ENCODE data around the gene TNS2.

DNA sequence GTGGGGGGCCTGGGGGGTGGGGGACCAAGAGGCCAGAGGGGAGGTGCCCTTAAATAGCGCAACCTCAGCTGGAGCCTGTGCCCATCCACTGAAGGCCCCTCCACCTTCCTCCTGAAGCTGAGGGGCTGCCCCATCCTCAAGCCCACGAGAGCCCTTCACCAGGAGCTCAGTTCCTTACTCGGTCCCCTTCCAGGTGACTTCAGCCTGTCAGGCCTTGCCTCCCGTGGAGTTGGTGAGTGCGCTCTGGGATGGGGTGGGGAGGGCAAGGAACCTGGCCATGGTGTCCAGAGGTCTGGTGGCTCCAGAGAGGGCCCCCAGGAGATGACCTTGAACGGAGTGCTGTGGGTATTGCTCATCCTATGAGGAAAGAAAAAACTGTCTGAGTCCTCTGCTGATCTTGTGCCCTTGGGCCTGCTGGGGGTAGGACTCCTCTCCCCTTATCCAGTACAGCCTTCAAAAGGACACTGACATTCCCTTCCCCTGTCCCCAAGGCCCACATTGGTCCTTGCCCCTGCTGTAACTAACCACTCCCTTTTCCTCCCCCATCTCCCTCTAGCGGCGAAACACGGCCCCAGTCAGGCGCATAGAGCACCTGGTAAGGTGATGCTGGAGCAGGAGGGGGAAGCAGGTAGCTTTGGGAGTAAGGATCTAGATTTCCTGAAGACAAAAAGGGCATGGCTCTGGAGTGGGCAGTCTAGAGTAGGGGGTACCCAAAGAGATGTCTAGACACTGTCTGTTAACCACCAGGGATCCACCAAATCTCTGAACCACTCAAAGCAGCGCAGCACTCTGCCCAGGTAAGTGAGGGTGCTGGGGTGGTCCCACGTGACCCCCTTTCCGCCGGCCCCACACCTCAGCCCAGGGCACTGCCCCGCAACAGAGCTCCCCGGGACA lies 3.6 kb downstream of the TNS2 start:
- TF ChIP-seq, protein P1, sequence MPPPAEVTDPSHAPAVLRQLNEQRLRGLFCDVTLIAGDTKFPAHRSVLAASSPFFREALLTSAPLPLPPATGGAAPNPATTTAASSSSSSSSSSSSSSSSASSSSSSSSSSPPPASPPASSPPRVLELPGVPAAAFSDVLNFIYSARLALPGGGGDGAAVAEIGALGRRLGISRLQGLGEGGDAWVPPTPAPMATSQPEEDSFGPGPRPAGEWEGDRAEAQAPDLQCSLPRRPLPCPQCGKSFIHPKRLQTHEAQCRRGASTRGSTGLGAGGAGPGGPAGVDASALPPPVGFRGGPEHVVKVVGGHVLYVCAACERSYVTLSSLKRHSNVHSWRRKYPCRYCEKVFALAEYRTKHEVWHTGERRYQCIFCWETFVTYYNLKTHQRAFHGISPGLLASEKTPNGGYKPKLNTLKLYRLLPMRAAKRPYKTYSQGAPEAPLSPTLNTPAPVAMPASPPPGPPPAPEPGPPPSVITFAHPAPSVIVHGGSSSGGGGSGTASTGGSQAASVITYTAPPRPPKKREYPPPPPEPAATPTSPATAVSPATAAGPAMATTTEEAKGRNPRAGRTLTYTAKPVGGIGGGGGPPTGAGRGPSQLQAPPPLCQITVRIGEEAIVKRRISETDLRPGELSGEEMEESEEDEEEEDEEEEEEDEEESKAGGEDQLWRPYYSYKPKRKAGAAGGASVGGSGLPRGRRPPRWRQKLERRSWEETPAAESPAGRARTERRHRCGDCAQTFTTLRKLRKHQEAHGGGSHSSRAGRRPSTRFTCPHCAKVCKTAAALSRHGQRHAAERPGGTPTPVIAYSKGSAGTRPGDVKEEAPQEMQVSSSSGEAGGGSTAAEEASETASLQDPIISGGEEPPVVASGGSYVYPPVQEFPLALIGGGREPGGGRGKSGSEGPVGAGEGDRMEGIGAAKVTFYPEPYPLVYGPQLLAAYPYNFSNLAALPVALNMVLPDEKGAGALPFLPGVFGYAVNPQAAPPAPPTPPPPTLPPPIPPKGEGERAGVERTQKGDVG (CRISPR knock-in tag; IDR thresholded peaks at IDR 0.05): no peak
- no peak for TF ChIP-seq EP300 (IDR thresholded peaks at IDR 0.05; ENCODE audit: borderline replicate concordance in 1 of 2, control insufficient read depth in 1 of 2, low read depth in 2 of 2, low read length in 2 of 2)
- TF ChIP-seq EZH2 (IDR thresholded peaks at IDR 0.05; ENCODE audit: borderline replicate concordance, control insufficient read depth, low read depth, low read length): no peak
- TF ChIP-seq NR2F1 (conservative IDR thresholded peaks at IDR 0.05): no peak

Measured in GM12878 (cell line).